Skin of body (tissue), 2 donors: ENCODE data around the gene CTNND2. TPM values are rescaled to one million over a fixed set of nuclear protein-coding genes. Genes with fewer than 3 reads are reported as not detected.
"Not testable (repeated sequence)": the region's sequence is repeated elsewhere in the genome, so short reads cannot be mapped to it uniquely, and the experiment has no call there.

ENCODE experiments used
- DNase-seq: peaks from one replicate; lab custom pipeline; 2025; lab: John Stamatoyannopoulos, UW
- total RNA-seq: library from RNA; depleted of rRNA; stranded (reverse); fragments of >200 nt; gene quantifications from one replicate; pipeline ENCODE4 v1.2.3, GENCODE V29; 2014

CTNND2 gene
- total RNA-seq, 1 donor from 2014 or later: 1.4 TPM

DNA sequence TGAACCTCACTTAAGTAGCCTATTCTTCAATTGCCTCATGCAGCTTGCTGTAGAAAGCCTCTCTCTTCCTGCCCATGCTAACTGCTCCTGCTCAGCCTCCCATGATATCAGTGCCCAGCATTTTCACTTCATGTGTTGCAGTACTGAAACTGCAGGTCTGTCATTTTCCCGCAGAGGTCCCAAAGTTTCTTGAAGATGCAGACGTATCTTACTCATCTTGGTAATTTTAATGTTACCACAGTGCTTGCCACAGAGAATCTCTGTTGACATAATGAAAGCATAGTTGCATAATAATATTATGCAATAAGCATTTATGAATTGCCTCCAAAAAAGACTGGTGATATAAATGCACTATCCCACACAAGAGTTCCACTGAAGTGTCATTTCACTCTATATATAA lies 582.1 kb downstream of the CTNND2 start:
- DNase-seq: no peak

DNA sequence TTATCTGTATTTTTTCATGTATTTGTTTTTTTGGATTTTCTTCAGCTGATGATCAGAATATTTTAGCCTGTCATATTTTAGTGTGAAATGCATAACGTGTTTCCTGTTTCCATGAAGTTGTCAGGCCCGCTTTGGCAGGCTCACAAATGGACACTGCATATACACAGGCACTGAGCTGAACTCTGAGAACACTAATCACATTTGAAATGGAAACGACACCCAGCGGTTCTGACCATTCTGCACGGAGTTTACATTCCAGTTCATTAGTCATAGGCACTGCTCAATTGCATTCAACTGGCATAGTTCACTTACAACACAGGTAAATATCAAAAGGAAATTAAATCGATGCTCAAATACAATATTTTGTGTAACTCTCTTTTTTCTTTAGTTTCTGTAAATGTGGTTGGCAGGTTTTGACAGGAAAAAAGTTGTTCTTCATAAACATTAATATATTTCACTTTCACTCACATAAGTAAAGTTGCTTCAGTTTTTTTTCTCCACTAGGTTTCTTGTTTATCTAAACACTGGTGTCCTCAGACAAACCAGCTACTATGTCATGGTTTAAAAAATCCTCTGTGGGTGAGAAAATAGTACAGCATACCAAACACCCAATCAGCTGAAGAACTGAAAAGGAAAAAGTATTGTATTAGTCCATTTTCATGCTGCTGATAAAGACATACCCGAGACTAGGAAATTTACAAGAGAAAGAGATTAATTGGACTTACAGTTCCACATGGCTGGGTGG lies 584.2 kb downstream of the CTNND2 start:
- no peak for DNase-seq

DNA sequence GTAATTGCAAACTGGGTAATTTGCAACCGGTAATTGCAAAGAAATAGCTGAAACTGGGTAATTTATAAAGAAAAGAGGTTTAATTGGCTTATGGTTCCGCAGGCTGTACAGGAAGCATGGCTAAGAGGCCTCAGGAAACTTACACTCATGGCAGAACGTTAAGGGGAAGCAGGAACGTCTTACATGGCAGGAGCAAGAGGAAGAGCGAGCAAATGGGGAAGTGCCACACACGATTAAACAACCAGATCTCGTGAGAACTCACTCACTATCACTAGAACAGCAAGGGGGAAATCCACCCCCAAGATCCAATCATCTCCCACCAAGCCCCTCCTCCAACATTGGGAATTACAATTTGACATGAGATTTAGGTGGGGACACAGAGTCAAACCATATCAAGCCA lies 590.6 kb downstream of the CTNND2 start:
- not testable (repeated sequence) for DNase-seq

DNA sequence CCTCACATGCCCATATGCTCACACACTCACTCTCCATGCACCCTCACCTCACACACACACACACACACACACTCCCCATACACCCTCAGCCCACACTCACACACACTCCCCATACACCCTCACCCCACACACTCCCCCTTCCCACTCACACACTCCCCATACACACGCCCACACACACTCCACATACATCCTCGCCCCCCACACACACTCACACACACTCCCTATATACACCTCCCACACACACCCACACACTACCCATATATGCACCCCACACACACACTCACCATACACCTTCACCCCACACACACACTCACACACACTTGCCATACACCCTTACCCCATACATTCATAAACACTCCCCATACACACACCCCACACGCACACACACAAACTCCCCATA lies 592.5 kb downstream of the CTNND2 start:
- no peak for DNase-seq

DNA sequence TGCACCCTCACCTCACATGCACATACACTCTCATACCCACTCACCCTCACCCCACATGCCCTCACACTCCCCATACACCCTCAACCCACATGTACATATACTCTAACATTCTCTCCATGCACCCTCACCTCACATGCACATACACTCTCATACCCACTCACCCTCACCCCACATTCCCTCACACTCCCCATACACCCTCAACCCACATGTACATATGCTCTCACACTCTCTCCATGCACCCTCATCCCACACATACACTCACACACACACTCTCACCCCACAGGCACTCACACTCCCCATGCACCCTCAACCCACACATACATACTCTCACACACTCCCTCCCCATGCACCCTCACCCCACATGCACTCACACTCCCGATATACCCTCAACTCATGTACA lies 593.0 kb downstream of the CTNND2 start:
- no peak for DNase-seq

DNA sequence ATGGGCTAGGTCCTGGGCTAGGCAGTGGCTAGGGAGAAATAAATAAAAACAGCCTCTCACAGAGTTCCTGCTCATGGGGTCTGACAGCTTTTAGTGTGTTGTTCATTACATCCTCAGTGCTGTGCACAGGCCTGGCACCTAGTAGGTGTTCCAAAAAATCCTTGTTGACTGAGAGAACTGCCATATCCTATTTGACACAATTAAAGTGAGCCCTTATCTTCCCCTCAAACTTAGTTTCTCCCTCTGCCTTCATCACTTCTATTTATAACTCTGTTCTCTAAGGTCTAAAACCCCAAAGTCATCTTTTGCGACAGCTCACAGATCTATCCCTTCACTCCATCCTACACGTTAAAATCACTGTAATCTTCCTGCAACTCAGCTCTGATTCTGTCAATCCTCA lies 594.1 kb downstream of the CTNND2 start:
- DNase-seq: no peak

DNA sequence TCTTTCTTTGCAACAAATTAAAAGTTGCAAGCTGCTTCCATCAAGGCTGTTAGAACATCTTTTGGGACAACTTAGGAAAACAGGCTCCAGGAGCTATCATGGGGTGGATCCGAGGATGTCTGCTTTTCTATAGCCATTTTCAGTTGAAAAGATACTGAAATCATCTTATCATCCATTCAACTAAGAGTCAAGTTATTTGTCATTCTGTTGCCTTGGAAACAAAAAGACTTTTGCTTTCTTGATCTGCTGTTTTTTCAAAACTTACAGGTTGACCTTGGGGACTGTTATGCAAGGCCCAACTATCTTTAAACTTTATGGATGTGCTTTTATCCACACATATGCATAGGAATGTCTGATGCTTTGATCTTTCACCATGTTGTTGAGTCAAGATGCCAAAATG lies 597.9 kb downstream of the CTNND2 start:
- DNase-seq: no peak

DNA sequence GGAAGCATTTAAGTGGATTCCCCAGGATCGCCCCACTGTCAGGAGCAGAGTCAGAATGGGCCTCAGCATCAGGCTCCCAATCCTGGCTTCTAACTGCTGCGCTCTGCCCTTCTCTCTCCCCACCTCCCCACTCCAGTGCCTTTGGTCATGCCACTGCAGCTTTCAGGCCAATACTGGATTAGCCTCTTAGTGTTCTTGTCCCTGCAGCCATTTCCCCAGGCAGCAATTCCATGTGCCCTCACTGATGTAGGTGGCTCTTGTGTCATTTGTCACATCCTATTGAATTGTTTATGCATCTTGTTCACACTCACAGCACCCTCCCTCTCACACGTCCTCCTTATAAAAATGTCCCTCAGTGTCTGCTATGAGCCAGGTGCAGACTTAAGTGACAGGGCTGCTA lies 599.0 kb downstream of the CTNND2 start:
- no peak for DNase-seq

DNA sequence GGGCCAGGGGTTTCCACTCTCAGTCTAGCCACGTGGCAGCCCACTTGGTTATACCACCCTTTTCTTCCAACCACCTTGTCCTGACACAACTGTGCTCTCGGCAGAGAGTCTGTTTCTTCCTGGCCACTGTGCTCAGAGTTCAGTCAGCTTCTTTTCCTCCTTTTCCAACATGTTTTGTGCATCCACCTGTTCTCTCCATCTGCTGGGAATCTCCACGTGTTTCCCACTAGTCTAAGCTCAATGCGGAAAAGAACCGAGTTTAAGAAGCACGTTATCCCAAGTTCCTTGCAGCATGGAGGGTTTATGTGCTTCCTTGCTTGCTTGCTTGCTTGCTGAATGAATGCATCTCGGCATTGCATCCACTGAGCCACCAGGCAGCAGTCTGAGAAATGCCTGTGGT lies 599.6 kb downstream of the CTNND2 start:
- DNase-seq: no peak

DNA sequence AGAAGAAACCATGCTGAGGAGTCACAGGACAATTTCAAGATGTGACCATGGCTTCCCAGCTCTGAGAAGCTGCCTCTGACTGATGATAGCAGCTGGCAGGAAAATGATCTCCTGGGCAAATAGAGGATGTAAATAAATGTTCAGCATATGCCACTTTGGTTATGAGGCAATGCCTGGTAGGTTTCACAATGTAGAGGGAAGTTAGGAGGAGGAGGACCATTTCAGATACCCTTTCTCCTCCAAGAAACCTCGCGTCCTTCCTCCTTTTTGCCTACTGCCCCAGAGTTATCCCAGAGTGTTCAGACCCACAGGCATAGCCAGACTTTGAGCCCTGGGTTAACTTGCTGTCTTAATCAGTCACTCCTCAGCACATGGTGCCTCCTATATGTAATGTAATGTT lies 601.6 kb downstream of the CTNND2 start:
- no peak for DNase-seq

DNA sequence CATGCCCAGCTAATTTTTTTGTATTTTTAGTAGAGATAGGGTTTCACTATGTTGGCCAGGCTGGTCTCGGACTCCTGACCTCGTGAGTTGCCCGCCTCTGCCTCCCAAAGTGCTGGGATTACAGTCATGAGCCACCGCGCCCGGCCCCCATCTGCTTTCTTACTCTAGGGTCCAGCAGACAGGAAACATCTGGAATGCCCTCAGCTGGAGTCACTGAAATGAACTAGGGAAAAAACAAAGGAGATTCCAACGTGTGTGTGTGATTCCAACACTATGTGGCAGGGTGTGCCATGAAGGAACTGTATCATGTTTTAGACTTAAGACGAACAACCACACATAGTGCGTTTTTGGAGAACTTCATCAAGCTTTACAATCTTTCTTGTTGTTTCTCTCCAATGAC lies 603.1 kb downstream of the CTNND2 start:
- DNase-seq: no peak

DNA sequence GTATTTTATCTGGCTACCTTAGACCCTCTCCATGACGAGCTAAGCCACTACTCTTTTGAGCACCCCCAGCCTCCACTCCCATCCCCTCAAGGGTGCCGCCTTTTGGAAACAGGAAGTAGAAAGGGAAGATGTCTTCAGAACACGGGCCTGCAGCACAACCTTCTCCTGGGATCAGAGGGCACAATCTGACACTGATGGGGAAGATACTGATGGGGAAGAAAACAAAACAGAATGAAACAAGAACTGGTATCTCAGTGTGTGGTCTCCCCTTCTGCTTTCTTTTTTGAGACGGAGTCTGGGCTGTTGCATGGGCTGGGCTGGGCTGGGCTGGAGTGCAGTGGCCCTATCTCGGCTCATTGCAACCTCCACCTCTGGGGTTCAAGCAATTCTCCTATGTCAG lies 603.5 kb downstream of the CTNND2 start:
- DNase-seq: no peak

DNA sequence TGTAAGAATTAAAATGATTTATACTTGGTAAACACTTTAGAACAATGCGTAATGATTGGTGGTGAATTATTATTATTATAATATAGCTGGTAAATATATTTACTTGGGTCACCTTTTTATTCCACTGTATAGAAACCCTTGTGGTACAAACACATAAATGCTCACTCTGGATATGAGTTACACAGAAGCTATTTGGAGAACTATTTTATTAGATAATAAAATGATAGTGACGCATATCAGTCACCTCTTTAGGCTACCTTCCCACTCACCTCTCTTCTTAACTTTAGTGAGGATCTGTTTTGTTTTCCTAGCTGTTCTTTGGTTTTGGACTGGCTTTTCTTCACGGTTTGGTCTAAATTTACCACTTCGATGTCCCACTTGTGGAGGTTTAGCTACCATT lies 605.4 kb downstream of the CTNND2 start:
- no peak for DNase-seq

DNA sequence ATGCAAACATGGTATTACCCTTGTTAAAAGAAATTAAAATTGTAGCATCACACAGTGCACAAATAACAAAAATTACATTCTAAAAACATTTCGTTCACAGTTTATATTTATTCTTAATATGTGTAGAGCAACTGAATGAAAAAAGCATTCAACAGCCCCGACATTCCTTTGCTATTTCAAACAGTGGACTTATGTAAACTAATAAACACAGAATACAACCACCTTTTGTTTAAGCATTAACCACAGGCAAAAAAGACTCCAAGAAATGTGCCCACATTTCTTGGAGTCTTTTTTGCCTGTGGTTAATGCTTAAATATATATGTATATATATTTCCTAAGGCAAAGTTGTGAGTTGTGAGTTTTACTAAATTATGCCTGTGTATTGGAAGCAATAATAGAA lies 610.7 kb downstream of the CTNND2 start:
- no peak for DNase-seq

DNA sequence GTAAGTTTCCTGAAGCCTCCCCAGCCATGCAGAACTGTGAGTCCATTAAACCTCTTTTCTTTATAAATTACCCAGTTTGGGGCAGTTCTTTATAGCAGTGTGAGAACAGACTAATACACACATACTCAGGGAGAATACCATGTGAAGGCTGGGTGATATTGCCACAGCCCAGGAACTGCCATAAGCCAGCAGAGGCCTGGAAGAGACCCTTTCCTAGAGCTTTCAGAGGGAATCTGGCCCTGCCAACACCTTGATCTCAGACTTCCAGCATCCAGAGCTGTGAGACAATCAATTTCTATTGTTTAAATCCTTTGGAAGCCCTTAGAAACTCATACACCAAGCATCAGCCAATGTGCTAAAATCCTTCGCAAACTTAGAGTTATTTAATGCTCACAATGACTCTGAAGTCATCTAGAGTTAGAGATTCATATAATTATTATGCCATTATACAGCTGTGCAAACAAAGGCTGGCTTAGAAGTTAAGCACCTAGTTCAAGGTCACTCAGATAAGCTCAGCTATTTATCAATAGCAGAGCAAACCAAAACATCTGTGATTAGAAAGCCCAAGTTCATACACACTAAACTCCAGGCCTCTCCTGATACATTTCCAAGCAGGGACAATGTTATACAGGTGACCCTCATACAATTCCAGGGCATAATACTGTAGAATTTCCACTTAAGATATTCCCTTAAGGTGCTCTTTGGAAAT lies 611.4 kb downstream of the CTNND2 start:
- DNase-seq: no peak

DNA sequence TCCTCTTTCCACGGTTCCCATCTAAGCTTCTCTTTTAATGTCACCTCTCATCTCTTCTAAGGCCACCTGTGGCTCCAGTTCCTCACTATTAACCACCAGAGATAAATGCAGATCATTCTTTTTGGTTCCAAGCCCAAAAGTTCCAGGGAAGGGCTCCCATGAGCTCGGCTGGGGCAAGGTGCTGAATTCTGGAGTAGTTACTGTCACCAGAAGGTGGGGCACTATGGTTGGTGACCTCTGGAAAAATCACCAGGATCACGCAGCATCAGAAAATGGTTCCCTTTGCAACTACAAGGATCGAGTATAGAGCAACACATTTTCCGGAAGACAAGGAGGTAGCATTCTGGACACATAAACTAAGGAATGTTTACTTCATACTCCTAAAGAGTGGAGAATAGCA lies 614.5 kb downstream of the CTNND2 start:
- DNase-seq: no peak

DNA sequence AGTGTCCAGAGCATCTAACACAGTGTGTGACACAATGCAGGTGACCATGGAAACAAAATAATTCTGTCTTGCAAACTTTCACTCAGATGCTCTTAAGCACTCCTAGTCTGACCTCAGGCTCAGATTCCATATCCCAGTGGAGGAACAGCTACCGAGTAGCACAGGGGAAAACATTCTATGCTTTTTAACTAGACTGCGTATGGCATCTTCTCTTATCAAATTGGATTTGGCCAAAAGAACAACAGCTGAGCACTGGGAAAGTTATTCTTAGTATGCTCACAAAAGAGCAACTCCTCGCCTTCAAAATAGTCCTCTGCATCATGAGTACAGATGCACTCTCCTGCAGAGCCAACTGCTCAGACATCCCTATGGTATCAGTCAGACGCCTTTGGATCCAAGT lies 615.0 kb downstream of the CTNND2 start:
- DNase-seq: no peak

DNA sequence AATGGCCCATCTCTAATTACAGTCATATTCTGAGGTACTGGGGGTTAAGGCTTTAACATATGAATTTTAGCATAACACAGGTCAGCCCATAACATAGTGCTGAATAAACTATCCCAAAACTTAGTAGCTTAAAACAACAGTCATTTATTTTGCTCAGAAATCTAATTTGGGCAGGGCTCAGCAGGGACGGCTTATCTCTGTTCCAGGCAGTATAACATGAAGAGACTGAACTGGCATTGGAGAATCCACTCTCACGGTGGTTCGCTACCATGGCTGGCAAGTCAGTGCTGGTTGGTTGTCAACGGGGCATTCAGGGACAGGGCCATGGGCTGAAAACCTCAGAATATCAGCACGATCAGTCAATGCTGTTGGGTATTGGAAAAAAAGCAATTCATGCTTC lies 622.4 kb downstream of the CTNND2 start:
- no peak for DNase-seq

DNA sequence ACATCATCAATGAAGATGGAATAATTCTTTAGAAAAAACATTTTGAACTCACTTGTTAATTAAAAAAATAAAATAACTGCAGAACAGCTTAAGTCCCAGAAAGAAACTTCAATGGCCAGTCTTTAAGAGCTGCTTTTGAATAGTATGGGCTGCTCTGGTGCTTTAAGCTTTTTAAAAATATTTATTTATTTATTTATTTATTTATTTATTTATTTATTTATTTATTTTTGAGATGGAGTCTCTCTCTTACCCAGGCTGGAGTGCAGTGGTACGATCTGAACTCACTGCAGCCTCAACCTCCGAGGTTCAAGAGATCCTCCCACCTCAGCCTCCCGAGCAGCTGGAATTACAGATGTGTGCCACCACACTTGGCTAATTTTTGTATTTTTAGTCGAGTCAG lies 626.9 kb downstream of the CTNND2 start:
- no peak for DNase-seq

DNA sequence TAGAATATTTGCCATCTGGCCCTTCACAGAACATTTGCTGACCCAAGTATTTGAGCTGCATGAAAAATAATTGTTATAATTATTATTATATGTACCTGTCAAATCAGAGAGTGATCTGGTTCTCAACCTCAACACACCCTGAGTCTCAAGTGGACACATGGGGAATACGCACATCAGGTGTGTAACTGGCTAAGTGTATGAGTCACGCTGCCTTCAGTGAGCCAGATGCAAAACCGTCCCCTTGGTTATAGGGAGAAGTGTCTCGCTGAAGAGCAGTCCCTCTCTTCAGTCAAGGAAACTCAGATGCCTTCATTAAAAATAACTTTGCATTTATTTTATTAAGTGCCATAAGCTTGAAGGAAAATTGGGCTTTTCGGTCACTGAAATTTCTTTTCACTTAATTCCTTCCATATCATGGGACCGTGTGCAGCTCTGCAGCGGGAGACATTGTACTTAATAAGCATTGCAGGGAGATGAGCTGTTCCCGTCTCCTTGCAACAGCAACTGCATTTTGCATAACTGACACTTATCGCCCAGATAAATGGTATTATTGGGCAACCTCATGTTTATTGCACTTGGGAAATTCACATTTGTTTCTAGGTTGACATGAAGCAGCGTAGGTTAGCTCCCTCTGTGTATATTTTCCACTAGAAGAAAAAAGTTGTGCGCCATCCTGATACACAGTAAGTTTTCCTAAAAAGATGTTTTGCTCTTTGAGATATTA lies 630.9 kb downstream of the CTNND2 start:
- DNase-seq: no peak

DNA sequence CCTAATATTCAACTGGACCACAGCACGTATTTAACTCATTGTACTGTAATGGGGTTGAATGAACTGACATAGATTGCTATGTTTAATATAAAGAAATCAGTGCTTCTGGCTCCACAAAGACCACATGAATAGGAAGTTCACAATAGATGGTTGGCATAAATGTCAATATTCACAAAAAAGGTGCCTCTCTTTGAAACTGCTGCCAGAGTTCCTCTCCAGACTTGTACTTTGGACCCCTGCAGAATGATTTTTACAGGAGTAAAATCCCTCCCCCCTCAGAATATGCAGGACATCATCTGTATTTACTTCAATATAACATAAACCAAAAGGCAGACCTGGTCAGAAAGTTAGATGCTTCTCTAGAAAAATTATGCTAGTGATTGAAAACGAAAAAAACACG lies 634.7 kb downstream of the CTNND2 start:
- DNase-seq: no peak

DNA sequence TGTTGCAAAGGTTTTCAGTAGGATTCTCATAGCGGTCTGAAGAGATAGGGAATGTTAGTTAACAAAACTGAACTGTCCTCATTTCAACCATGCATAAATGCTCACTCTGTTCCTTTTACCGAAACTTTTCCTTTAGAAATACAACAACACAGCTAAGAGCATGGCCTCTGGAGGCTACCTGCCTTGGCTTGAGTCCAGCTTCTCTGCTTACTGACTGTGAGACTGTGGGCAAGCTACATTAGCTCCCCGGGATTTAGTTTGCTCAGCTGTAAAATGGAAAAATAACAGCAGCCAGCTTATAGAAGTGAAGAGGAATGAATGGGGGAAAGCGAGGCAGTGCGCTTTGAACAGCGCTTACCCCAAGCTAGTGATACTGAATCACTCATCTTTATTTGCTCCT lies 635.4 kb downstream of the CTNND2 start:
- DNase-seq: no peak

DNA sequence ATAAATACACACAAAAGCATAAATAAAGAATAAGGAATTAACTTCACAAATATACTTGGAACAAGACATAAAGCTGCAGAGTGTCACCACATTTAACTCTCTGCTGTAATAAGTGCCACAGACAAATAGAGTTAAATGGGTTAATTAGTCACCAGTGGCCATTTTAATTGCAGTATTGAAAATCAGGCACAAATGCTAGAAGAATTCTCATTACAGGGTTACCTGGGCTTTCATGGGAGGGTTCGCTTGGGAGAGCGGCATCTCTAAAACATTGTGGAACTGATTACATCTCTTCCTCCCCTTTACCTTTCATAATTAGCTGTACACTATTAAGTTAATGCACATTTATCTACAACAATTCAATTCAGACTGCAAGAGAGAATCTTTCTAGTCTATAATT lies 637.9 kb downstream of the CTNND2 start:
- no peak for DNase-seq
